GM18508 (cell line): ENCODE data around the gene PWWP3B.
"Not testable (repeated sequence)": the region's sequence is repeated elsewhere in the genome, so short reads cannot be mapped to it uniquely, and the experiment has no call there.

Source experiments
- ATAC-seq: cut with Tn5 transposase; IDR thresholded peaks from one replicate; pipeline ENCODE4 v1.9.1; 2021; ENCODE audit warnings: moderate number of reproducible peaks; ENCODE audit not compliant: insufficient read depth, unreplicated experiment

Gene PWWP3B

GRCh38 chrX:106168107-106168506, at the start of gene PWWP3B:
TSS of gene PWWP3B (plus strand) at chrX:106168305. CDS start at chrX:106205433, 37,128 bp downstream.
- ATAC-seq = no peak

DNA sequence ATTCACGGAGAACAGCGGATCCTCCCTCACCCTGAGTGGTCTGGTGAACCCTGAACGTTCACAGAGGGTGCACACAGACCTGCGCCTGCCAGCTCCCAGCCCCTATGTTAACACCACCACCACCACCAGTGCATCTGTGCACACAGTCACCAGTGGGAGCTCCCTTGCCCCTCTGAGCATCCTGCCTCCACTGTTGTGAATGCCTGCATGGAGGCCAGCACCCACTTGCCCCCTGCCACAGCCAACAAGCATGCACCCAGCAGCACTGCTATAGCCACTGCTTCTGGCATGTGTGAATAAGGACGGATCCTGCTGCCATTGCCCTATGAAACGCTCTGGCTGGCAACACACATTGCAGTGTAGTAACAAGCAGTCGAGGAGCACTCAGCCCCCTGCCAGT, 29.1 kb upstream of the PWWP3B start:
- ATAC-seq = no peak

DNA sequence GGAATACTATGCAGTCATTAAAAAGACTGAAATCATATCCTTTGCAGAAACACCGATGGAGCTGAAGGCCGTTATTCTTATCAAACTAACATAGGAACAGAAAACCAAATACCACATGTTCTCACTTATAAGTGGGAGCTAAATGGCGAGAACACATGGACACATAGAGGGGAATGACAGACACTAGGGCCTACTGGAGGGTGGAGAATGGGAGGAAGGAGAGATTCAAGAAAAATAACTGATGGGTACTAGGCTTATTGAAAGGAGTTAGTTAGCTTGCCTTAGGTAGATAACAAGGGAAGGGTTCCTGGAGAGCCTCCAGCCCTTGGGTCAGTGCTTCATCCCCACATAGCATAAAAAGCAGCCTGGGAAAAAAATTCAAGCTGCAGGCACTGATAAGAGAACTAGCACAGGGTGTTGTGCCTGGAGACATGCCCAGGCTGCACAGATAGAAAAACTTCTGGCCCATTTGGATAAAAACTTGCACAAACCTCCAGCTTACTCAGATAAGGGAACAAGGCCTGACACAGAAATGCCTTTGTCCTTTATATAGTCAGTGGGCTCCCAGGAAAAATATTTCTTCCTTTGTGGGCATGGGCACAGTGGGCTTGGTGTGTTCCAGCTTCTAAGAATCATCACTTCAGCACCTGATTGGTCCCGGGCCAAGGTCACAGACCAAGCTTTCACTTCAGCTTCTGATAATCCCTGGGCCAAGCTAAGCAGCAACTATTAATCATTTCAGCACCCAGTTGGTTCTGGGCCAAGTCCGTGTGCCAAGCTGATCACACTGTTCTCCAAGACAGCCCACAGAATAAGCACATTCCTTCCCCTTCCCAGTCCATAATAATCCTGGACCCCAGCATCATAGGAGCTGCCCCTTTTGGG, 23.1 kb upstream of the PWWP3B start:
- no peak for ATAC-seq

- no peak for ATAC-seq
Measured at GRCh38 chrX:106150701-106151100, 17.4 kb upstream of the PWWP3B start.

GRCh38 chrX:106159861-106160282, 8.2 kb upstream of the PWWP3B start:
- ATAC-seq = no peak

DNA sequence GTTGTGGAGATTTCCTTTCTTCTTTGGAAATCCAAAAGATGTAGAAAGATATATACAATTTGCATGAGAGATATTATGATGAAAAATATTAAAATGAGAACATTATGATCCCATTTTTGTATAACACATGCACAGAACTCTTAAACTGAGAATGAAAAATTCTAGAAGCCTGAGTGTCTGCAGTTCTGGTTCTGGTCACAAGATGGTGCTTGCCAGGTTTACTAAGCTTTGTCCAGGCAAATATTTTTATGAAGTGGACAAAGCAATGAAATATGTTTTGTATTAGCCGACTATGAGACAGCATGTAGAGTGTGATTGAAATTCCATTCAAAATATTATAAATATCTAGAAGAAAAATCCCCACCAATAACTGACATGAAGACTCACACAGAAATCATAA, 2.2 kb downstream of the PWWP3B start:
- ATAC-seq = no peak

DNA sequence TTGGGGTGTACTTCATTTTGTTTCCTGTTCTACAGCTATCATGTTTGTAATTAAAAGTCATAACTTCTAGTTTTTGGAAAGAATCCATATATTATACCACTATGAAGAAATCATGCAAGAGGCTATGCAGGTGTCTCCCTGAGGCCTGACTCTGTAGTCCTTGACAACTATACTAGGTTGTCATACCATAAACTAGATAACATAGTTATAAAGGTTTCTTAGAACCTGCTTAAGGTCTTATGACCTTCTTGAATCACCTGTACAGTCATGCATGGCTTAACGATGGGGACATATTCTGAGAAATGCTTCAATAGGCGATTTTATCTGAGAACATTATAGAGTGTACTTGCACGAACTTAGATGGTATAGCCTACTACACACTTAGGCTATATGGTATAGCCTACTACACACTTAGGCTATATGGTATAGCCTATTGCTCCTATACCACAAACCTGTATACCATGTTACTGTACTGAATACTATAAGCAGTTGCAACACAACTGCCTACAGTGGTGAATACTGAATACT, 3.3 kb downstream of the PWWP3B start:
- ATAC-seq = no peak

DNA sequence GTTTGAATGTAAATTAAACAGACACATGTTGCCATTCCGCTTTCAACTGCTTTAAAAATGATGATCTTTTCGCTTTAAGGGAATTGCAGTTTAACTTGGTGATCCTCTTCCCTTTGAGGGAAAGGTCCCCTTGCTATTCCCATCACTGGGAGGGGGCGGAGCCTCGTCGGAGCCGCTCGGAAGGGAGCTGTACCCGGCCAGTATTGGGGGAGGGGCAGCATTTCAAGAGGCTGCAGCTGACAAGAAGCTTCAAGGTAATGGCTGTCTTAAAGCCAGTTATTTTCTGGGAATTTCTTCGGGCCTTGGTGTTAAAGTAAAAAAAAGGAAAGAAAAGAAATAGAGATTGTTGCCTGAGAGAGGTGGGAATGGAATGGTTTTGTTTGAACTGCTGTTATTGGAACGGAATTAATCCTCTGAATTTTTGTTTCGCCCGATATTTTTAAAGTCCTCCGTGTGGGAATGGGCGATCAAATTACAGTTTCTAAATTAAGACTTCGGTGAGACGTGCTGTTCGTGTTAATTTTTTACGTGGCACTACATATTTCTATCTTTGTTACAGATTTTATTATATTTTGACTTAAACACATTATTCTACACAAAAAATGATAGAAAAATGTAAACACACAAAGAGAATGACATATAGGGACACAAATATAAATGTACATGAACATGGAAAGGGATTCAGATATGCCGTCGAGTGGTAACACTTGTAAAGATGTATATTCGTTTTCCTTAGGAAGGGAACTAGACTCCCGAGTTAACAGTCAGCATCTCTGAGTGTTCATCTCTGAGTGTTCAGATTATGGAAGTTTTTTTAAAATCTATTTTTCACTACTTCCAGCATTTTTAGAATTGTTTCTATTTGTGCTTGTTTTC, 9.2 kb downstream of the PWWP3B start:
- ATAC-seq = no peak

- ATAC-seq = no peak
Measured at GRCh38 chrX:106177982-106178321, 9.8 kb downstream of the PWWP3B start.

- ATAC-seq = no peak
Measured at GRCh38 chrX:106178826-106179225, 10.7 kb downstream of the PWWP3B start.

- ATAC-seq = not testable (repeated sequence)
Measured at GRCh38 chrX:106183685-106184084, 15.6 kb downstream of the PWWP3B start.

DNA sequence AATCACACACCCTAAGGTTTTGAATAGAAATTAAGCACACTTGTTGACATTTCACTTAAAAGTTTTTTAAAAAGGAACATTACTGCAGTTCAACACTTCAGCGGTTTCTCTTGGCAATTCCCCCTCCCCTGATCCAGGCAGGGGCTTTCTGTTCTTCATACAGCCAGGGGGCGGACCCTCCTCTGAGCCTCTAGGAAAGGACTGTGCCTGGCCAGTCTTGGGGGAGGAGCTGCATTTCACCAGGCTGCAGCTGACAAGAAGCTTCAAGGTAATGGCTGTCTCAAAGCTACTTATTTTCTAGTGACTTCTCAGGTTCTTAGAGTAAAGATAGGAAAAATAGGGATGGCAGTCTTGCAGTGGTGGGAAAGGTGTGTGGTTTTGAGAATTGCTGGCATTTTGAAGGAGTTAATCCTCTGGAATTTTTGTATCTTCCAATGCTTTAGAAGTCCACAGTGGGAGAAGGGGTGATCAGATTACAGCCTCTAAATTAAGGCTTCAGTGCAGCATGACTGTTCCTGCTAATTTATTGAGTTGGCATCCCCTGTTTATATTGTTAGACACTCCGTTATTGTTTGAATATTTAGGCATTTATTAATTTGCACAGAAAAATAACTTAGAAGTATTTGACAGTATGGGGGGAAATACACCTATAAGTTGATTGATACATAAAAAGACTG, 33.5 kb downstream of the PWWP3B start:
- ATAC-seq = no peak

DNA sequence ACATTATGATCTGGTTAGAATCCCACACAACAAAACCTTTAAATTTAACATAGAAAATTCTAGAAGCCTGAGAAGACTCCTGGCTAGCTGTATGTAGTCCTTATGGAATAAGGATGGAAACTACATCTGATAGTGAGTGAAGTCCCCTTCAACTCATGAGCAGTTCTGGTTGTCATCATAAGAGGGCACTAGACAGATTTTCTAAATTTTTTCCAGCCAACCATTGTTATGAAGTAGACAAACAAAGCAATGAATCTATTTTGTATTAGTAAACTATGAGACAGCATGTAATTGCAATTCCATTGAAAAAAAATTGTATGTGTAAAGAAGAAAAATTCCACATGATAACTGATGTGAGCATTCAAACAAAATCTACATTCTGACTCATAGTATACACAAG, 35.2 kb downstream of the PWWP3B start:
- ATAC-seq = no peak

DNA sequence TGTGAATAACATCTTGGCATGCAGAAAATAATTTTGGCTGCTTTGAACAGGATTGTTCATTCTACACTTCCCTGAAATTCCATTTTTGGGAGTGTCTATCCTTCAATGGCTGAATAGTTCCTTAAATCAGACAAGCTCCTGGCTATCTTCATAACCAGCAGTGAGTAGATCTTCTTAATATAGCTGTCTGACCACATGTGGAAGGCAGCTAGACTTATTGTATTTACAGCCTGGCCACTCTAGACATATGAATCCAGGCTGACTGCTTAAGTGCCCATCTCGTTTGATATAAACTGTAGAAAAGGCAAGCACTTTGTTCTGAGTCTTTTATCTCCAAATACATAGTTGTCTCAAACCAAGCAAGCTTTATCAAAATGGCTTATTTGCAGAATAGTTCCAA, 40.0 kb downstream of the PWWP3B start:
- no peak for ATAC-seq
